Right kidney (tissue), 9 donors: ENCODE results near the gene RIOK2.
"Not testable (repeated sequence)": the region's sequence is repeated elsewhere in the genome, so short reads cannot be mapped to it uniquely, and the experiment has no call there.

Source experiments
- DNase-seq: peaks from one replicate; pipeline ENCODE4 v3.0.0-alpha.2; 2016
- long read RNA-seq, 8 donors: transcript quantifications; one replicate each; lab custom pipeline, GENCODE V29; 2026

The RIOK2 gene
- long read RNA-seq, donor 1, transcript RIOK2-201 (10 exons, 3,922 nt), result major isoform, 7 of 17 reads
- long read RNA-seq, donor 1, partial matches to known transcripts, result 6 of 17 reads
- long read RNA-seq, donor 1, other reads (novel, unspliced or antisense), result 0 of 17 reads
- long read RNA-seq, donor 2, transcript RIOK2-201 (10 exons, 3,922 nt), result major isoform, 7 of 8 reads
- long read RNA-seq, donor 2, partial matches to known transcripts, result 0 of 8 reads
- long read RNA-seq, donor 2, other reads (novel, unspliced or antisense), result 0 of 8 reads
- long read RNA-seq, donor 3, partial matches to known transcripts, result 0 of 4 reads
- long read RNA-seq, donor 3, other reads (novel, unspliced or antisense), result 0 of 4 reads
- long read RNA-seq, donor 4, transcript RIOK2-201 (10 exons, 3,922 nt), result major isoform, 9 of 25 reads
- long read RNA-seq, donor 4, transcript RIOK2-202 (8 exons, 2,149 nt), result minor isoform, 8 of 25 reads
- long read RNA-seq, donor 4, partial matches to known transcripts, result 8 of 25 reads
- long read RNA-seq, donor 4, other reads (novel, unspliced or antisense), result 0 of 25 reads
- long read RNA-seq, donor 5, transcript RIOK2-201 (10 exons, 3,922 nt), result major isoform, 8 of 17 reads
- long read RNA-seq, donor 5, partial matches to known transcripts, result 7 of 17 reads
- long read RNA-seq, donor 5, other reads (novel, unspliced or antisense), result 0 of 17 reads
- long read RNA-seq, donor 6, transcript RIOK2-201 (10 exons, 3,922 nt), result major isoform, 7 of 12 reads
- long read RNA-seq, donor 6, partial matches to known transcripts, result 0 of 12 reads
- long read RNA-seq, donor 6, other reads (novel, unspliced or antisense), result 0 of 12 reads
- long read RNA-seq, donor 7, transcript RIOK2-201 (10 exons, 3,922 nt), result major isoform, 12 of 23 reads
- long read RNA-seq, donor 7, partial matches to known transcripts, result 6 of 23 reads
- long read RNA-seq, donor 7, other reads (novel, unspliced or antisense), result 0 of 23 reads
- long read RNA-seq, donor 8, transcript RIOK2-201 (10 exons, 3,922 nt), result major isoform, 8 of 17 reads
- long read RNA-seq, donor 8, partial matches to known transcripts, result 5 of 17 reads
- long read RNA-seq, donor 8, other reads (novel, unspliced or antisense), result 0 of 17 reads

DNA sequence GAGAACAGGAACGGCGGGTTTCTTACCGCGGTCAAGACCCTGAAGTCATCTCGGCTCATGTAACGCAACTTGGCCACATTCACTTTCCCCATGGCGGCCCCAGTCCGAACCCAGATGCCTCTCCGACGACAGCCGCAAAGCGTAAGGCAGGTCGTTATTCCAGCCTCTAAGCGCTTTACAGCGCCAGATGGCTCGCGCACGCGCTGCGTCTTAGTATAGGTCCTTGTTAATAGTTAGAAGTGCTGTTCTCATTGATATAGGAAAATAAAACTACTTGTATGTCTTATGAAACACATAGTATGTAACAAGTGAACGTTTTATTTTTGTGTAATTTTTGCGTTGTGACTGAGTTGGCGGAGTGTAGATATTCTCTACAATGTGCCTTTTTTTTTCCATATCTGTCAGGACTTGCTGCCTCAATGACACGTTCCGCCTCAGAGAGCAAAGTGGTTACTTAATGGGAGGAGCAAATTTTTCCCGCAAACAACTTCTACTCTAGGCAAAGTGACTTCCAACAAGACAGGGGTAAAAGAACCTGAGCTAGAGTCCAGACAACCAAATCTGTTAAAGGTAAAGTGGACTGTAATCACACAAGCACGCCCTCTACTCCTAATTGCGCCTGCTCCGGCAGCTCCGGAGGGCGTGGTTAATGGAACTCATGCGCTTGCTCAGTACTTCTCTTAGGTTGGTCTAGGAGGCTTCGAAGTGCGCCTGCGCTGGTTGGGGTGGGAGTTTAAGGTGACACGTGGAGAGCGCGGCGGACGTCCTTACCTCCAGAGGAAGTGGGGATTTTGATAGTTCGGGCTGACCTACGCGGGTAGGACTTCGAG lies at the start of gene RIOK2:
RIOK2 (minus strand) TSS at position 148 of the 830 bp plus-strand sequence; CDS start at position 92, 56 bp downstream.
- DNase-seq, result peak; percentile 97

GRCh38 chr5:97231025-97231636 lies 48.1 kb upstream of the RIOK2 start:
- DNase-seq, result no peak

GRCh38 chr5:97229688-97230285 lies 46.7 kb upstream of the RIOK2 start:
- no peak for DNase-seq

DNA sequence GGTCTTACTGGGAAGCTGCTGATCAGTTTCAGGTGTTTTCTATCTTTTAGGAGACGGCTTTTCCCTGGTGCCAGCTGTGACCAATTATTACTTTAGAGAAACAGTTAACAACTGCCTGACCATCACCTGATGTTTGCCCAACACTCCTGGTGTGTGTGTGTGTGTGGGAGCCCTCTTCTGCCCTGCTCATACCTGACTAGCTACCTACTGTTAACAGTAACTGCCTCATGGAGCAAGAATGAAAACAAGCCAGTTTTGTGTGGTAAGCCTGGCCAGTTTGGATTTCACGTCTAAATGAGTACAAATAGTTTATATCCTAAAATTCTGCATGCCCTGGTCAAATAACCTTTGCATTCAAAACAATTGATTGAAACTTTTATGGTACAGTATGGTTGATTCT lies 46.1 kb upstream of the RIOK2 start:
- DNase-seq, result no peak

DNA sequence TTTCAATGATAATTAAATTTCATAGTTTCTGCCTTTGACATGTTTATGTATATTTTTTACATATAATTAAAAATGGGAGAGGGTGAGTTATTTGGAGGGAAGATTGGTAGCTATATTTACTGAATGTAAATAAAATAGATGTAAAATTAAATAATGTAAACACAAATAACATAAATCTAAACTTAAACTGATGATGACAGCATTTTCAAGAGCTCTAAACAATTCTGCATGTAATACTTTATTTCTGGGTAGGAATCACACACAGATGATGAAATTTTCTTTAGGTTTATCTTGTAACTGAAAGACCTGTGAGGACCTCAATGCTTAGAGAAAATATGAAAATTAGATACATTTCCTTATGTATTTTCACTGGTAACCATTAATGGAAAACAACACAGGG lies 42.2 kb upstream of the RIOK2 start:
- DNase-seq, result no peak

DNA sequence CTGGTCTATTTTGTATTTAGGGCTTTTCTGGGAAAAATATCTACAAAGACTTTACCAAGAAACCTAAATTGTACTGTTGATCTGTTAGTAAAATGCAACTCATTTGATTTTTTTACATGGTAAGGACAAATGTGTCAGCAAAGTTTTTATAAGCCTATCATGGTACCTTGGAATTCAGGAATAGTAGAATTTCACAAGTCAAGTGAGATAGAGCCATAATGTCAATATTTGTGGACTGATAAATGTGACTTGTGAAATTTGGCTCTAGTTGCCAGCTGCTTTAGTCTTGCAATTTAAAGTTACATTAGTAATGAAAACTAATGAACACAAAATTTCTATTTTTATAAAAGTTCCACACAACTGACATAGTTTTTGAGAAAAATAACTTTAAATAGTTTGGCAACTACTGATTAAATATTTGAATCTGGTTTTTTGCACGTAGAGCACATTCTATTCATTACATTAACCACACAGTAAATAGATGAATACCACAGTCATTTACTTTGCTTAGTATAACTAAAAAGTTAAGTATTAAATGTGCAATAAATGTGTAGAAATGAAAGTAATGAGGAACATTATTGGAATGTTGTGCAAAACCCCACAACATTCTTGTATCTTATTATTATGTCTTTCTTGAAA lies 41.2 kb upstream of the RIOK2 start:
- DNase-seq, result no peak

GRCh38 chr5:97223596-97223995 lies 40.5 kb upstream of the RIOK2 start:
- no peak for DNase-seq

GRCh38 chr5:97209343-97209742 lies 26.3 kb upstream of the RIOK2 start:
- no peak for DNase-seq

- no peak for DNase-seq
Observed at GRCh38 chr5:97208714-97209113, 25.7 kb upstream of the RIOK2 start.

GRCh38 chr5:97208184-97208713 lies 25.2 kb upstream of the RIOK2 start:
- no peak for DNase-seq

GRCh38 chr5:97194366-97194765 lies 11.3 kb upstream of the RIOK2 start:
- DNase-seq, result no peak

DNA sequence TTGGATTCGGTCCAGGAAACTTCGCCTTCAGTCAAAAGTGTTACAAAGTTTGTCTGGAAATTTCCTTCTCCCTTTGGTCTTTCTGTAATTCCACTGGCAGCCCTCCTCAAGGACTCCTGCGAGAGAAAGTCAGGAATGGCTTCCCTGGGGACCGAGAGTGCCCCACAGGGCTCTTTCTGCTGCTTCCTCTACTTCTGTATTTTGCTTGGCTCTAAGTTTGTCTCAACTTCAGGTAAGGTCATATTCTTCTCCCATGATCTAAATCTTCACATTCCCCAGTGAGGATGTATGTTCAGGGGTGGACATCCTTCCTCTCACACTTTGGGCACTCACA lies 10.3 kb upstream of the RIOK2 start:
- no peak for DNase-seq

DNA sequence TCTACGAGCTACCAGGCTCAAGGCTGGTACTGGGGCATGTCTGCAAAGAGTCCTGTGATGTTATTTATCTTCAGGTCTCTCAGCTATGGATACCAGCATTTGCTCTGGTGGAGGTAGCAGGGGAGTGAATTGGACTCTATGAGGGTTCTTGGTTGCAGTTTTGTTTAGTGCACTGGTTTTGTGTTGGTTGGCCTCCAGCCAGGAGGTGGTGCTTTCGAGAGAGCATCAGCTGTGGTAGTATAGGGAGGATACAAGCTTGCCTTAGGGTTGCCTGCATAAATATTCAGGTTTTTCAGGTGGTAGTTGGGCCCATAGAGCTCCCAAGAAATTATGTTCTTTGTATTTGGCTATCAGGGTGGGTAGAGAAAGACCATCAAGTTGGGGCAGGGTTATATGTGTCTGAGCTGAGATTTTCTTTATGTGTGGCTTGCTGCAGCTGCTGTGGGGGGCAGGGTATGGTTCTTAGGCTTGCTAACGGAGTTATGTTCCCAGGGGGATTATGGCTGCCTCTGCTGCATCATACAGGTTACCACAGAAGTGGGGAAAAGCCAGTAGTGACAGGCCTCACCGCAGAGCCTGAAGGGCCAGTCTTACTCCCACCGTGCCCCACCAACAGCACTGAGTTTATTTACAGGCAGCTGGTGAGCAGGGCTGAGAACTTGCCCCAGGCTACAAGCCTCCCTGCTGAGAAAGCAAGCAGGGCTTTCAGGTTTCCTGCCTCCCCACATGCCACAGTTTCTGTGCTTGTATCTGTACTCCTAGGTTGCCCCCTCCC lies 9.7 kb upstream of the RIOK2 start:
- no peak for DNase-seq

GRCh38 chr5:97191893-97192292 lies 8.8 kb upstream of the RIOK2 start:
- DNase-seq, result no peak

- not testable (repeated sequence) for DNase-seq
Observed at GRCh38 chr5:97189523-97189922, 6.5 kb upstream of the RIOK2 start.

- DNase-seq, result no peak
Observed at GRCh38 chr5:97183930-97184213, 825 bp upstream of the RIOK2 start.

DNA sequence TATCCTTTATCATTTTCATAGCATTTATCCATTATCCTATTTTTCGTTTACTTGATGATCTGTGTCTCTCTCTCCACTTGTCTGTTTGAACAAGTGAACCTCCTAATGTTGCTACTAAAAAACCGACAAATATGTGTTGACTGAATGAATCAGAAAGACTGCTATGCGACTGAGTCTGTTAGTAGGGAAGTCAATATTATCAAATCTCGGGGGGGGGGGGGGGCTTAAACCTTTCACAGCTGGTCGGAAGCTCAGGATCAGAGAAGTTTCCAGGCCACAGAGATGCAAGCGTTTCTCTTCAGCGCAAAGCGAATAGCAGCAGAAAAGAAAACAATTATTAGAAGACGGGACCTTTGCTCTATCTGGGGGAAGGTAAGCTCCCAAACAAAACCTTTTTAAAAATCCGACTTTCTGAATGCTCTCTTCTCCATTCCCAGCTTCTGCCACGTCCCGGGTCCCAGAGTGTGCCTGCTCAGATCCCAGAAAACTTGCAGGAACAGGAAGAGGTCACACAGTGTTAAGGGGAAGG lies 412 bp downstream of the RIOK2 start:
- DNase-seq, result no peak

GRCh38 chr5:97181856-97182545 lies 1.0 kb downstream of the RIOK2 start:
- DNase-seq, result no peak

GRCh38 chr5:97179457-97179856 lies 3.6 kb downstream of the RIOK2 start:
- DNase-seq, result not testable (repeated sequence)
